ENCODE measurements around the gene ZFYVE28.

ZFYVE28 gene

GRCh38 chr4:2298532-2298991 is 119.9 kb downstream of the ZFYVE28 start:
- no peak for TF ChIP-seq GATA2 (IDR thresholded peaks at IDR 0.05; ENCODE audit: low read depth, low read length)
- TF ChIP-seq GATA3 (IDR thresholded peaks at IDR 0.05; ENCODE audit: low read depth, low read length) = no peak

- TF ChIP-seq GATA3 (IDR thresholded peaks at IDR 0.05; ENCODE audit: low read depth, low read length) (no peak), GATA2 (IDR thresholded peaks at IDR 0.05; ENCODE audit: low read depth, low read length) (no peak)
Observed at GRCh38 chr4:2297606-2298531, 120.6 kb downstream of the ZFYVE28 start.

GRCh38 chr4:2296631-2297601 is 121.5 kb downstream of the ZFYVE28 start:
- TF ChIP-seq GATA2 (IDR thresholded peaks at IDR 0.05; ENCODE audit: low read depth, low read length) (no peak), GATA3 (IDR thresholded peaks at IDR 0.05; ENCODE audit: low read depth, low read length) (no peak)

- TF ChIP-seq GATA2 (IDR thresholded peaks at IDR 0.05; ENCODE audit: low read depth, low read length) (no peak), GATA3 (IDR thresholded peaks at IDR 0.05; ENCODE audit: low read depth, low read length) (no peak)
Observed at GRCh38 chr4:2295900-2296442, 122.5 kb downstream of the ZFYVE28 start.

- no peak for TF ChIP-seq GATA3 (IDR thresholded peaks at IDR 0.05; ENCODE audit: low read depth, low read length)
- TF ChIP-seq GATA2 (IDR thresholded peaks at IDR 0.05; ENCODE audit: low read depth, low read length) = no peak
Observed at GRCh38 chr4:2295500-2295899, 122.9 kb downstream of the ZFYVE28 start.

GRCh38 chr4:2292646-2293108 is 125.8 kb downstream of the ZFYVE28 start:
- TF ChIP-seq GATA3 (IDR thresholded peaks at IDR 0.05; ENCODE audit: low read depth, low read length) = no peak
- no peak for TF ChIP-seq GATA2 (IDR thresholded peaks at IDR 0.05; ENCODE audit: low read depth, low read length)

DNA sequence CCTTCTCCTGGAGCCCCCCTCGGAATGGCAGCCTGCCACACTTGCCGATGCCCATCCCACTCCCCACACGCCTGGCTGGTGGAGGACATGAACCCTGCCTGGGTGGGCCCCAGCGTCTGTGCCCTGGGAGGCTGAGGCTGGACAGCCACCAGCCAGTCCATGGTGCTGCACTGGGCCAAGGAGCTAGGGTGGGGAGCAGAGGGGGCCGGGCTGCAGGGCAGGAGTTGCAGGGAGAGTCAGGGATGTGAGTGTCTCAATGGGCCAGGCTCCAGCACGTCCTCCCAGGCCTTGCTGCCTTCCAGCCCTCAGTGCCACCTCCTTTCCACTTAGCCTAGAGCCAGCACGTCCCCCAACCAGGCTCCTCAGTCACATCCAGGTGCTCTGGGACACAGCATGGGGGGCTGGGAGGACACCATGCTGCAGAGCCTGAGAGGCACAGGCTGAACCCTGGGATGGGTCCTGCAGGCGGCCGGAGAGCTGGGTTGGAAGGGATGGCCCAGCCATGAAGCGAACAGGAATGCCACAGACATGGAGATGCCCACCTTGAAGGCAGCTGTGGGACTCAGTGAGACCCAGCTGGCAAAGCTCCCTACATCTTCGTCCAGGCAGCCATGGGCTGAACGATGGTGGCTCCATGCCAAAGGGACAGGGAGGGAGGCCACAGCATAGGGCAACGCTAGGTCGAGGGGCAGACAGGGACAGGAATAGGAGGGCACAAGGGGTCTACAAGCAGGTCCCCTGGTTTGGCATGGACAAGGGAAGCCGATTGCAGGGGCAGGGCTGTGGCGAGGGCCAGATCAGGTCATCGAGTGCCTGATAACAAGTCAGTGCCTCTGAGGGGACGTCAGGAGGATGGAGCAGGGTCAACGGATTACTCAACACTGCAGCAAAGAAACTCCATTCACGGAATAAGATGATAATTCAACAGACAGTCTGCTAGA is 126.5 kb downstream of the ZFYVE28 start:
- TF ChIP-seq GATA3 (IDR thresholded peaks at IDR 0.05; ENCODE audit: low read depth, low read length) (no peak), GATA2 (IDR thresholded peaks at IDR 0.05; ENCODE audit: low read depth, low read length) (no peak)

DNA sequence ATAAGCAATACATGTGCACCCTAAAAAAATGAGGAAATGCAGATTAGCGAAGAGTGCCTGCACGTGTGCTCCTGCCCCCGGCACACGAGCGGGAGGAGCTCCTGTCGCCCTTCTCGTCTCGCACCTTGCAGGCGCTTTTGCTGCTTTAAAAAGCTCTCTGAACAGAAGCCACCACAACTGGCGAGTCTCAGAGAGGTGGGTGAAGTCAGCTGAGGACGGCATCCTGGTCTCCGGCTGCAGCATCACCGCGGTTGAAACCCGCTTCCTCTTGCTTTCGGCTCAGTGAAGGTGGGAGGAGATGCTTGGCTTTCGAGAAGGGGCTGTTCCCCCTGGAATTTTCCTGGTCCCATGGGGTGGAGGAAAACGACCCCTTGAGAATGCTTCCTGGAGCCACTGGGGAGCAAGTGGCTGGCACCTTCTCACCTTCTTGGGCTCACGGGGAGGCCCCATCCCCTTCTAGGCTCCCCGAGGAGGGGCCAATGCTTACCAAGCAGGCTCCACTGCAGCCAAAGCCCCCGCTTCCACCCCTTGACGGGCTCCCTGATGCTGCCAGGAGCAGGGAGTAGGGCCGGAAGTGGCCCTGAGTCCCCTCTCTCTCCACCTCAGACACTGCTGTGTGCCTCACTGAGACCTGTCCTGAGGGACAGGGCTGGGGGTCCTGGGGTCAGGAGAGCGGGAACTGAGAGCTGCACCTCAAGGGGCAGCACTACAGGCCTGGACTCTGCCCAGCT is 127.3 kb downstream of the ZFYVE28 start:
- TF ChIP-seq GATA3 (IDR thresholded peaks at IDR 0.05; ENCODE audit: low read depth, low read length) = no peak
- no peak for TF ChIP-seq GATA2 (IDR thresholded peaks at IDR 0.05; ENCODE audit: low read depth, low read length)

- TF ChIP-seq GATA2 (IDR thresholded peaks at IDR 0.05; ENCODE audit: low read depth, low read length) (no peak), GATA3 (IDR thresholded peaks at IDR 0.05; ENCODE audit: low read depth, low read length) (no peak)
Observed at GRCh38 chr4:2290488-2290887, 128.0 kb downstream of the ZFYVE28 start.

- no peak for TF ChIP-seq GATA2 (IDR thresholded peaks at IDR 0.05; ENCODE audit: low read depth, low read length)
- TF ChIP-seq GATA3 (IDR thresholded peaks at IDR 0.05; ENCODE audit: low read depth, low read length) = no peak
Observed at GRCh38 chr4:2289955-2290333, 128.5 kb downstream of the ZFYVE28 start.

DNA sequence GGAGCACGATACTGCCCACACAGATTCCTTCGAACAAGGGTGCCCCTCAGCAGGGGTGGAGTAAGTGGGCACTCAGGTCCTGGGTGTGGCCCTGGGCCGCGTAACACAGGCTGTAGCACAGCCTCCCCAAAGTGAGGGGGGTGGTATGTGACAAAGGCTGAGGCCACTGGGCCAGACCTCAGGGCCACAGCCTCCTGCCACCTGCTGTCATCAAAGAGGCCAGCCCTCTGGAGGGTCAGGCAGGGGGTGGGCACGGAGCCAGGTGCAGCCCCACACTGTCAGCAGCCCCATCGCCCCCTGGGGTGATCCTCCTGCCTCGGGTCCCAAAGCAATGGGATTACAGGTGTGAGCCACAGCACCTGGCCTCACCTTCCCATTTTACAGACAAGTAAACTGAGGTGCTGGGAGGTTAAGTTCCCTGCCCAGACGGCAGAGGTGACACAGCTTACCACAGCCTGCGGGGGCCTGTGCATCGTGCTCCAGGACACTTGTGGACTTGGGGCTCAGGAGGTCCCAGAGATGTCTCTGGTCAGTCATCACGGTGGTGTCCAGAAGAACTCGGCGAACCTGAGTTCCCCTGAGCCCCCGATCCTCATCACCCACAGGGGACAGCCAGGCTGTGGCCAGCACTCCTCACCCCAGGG is 129.0 kb downstream of the ZFYVE28 start:
- TF ChIP-seq GATA2 (IDR thresholded peaks at IDR 0.05; ENCODE audit: low read depth, low read length) (no peak), GATA3 (IDR thresholded peaks at IDR 0.05; ENCODE audit: low read depth, low read length) (no peak)

- TF ChIP-seq GATA2 (IDR thresholded peaks at IDR 0.05; ENCODE audit: low read depth, low read length) = no peak
Observed at GRCh38 chr4:2288051-2288541, 130.3 kb downstream of the ZFYVE28 start.

All from SH-SY5Y (cell line).